ENCODE results near the gene CDKL4.
"Not testable (repeated sequence)": the region's sequence is repeated elsewhere in the genome, so short reads cannot be mapped to it uniquely, and the experiment has no call there.

DNA sequence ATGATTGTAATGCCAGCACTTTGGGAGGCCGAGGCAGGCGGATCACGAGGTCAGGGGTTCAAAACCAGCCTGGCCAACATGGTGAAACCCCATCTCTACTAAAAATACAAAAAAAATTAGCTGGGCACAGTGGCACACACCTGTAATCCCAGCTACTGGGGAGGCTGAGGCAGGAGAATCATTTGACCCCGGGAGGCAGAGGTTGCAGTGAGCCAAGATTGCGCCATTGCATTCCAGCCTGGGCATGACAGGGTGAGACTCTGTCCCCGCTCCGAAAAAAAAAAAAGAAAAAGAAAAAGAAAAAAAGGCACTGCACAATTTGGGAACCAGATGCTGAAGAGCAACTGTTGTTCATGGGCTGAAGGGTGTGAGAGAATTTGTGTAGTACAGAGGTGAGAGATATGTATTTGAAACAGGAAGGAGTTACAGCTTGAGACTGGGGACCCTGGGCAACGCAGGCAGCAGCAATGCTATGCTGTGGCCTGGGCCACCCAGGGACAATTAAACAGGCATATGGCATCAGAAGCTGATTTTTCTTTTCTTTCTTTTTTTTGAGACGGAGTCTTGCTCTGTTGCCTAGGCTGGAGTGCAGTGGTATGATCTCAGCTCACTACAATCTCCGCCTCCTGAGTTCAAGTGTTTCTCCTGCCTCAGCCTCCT, 71.6 kb downstream of the CDKL4 start:
- not testable (repeated sequence) for TF ChIP-seq EZH2 (IDR thresholded peaks at IDR 0.05; ENCODE audit: insufficient read depth, poor library complexity, severe bottlenecking); EZH2phosphoT487 (IDR thresholded peaks at IDR 0.05; ENCODE audit: insufficient read depth, low read depth)

All from GM23248 (cell line).